ENCODE results near the gene PRCC.

GRCh38 chr1:156721131-156721530 lies 46.2 kb upstream of the PRCC start:
- TF ChIP-seq GATA3 (IDR thresholded peaks at IDR 0.05; ENCODE audit: low read depth, low read length) (no peak), GATA2 (IDR thresholded peaks at IDR 0.05; ENCODE audit: low read depth, low read length) (no peak)
